Natural killer cell (primary cell): Measurements from ENCODE around the gene RGPD4. TPM values are rescaled to one million over a fixed set of nuclear protein-coding genes. Genes with fewer than 3 reads are reported as not detected.
"Not testable (repeated sequence)": the region's sequence is repeated elsewhere in the genome, so short reads cannot be mapped to it uniquely, and the experiment has no call there.

Experiments used
- ATAC-seq, 3 donors: fragments of 150-1000 bp in 2 of 3; fragments of 200-7000 bp in 1 of 3; cut with Tn5 transposase; 1 replicate in 1 of 3; 2 replicates in 2 of 3; pipeline ENCODE4 v1.10.0; 2021; ENCODE audit warnings: mild to moderate bottlenecking in 2 of 3, moderate library complexity in 2 of 3
- DNase-seq, 2 donors: peaks; one replicate each; pipeline versions ENCODE4 v3.0.0 to v3.0.0-alpha.2; 2013 to 2021; ENCODE audit warnings: mixed read lengths in 1 of 2
- H3K27ac ChIP-seq: one replicate; pipeline ENCODE4 v1.5.1; 2013; ENCODE audit warnings: mild to moderate bottlenecking, low read length
- H3K27me3 ChIP-seq: one replicate; pipeline ENCODE4 v1.6.1; 2013; ENCODE audit warnings: low read length; ENCODE audit not compliant: control insufficient read depth, insufficient read depth
- H3K36me3 ChIP-seq: one replicate; pipeline ENCODE4 v1.6.1; 2013; ENCODE audit warnings: low read length; ENCODE audit not compliant: control insufficient read depth, insufficient read depth
- H3K4me1 ChIP-seq: one replicate; pipeline ENCODE4 v1.6.1; 2013; ENCODE audit warnings: low read length; ENCODE audit not compliant: control insufficient read depth, insufficient read depth
- H3K4me3 ChIP-seq: one replicate; pipeline ENCODE4 v1.5.1; 2013; ENCODE audit warnings: low read length
- H3K9me3 ChIP-seq: one replicate; pipeline ENCODE4 v1.6.1; 2013; ENCODE audit warnings: low read length; ENCODE audit not compliant: control insufficient read depth, insufficient read depth
- H3K27ac Mint-ChIP-seq, 2 donors: one replicate each; pipeline ENCODE4 v1.8.0; 2022; ENCODE audit warnings: mild to moderate bottlenecking in 2 of 2, mixed read lengths in 2 of 2, moderate library complexity in 1 of 2
- H3K27me3 Mint-ChIP-seq, 2 donors: one replicate each; pipeline ENCODE4 v1.8.0; 2022; ENCODE audit warnings: low read depth in 2 of 2, mixed read lengths in 2 of 2
- H3K36me3 Mint-ChIP-seq: one replicate; pipeline ENCODE4 v1.8.0; 2022; ENCODE audit warnings: mixed read lengths
- H3K4me1 Mint-ChIP-seq, 2 donors: one replicate each; pipeline ENCODE4 v1.8.0; 2022; ENCODE audit warnings: mixed read lengths in 2 of 2
- H3K4me3 Mint-ChIP-seq: one replicate; pipeline ENCODE4 v1.8.0; 2022; ENCODE audit warnings: mild to moderate bottlenecking, moderate library complexity, mixed read lengths
- H3K9me3 Mint-ChIP-seq, 2 donors: one replicate each; pipeline ENCODE4 v1.8.0; 2022; ENCODE audit warnings: mixed read lengths in 2 of 2
- CTCF ChIP-seq: fragments of 200-600 bp; IDR thresholded peaks from one replicate; pipeline ENCODE4 v1.8.0; 2022; ENCODE audit warnings: antibody characterized with exemption
- WGBS: methylation state at CpG from one replicate; pipeline ENCODE4 v1.1.7; 2013; ENCODE audit warnings: missing lambda C conversion rate; ENCODE audit not compliant: insufficient coverage; 5-methylcytosine and 5-hydroxymethylcytosine counted together
- intact Hi-C: fragments of 100-400 bp; cut with micrococcal nuclease; formaldehyde crosslinking; loops from one replicate; pipeline ENCODE4 v1.14.2; 2022
- total RNA-seq, 4 donors: library from RNA; stranded (reverse); fragments of 120-200 nt in 1 of 4; gene quantifications; one replicate each; pipeline versions ENCODE4 v1.2.3 to v1.2.4, GENCODE V29; 2013 to 2022

RGPD4 gene
- total RNA-seq, 3 donors from 2014 or later (not counting 1 experiment from before 2014, with no cell fraction given), result 0.21 TPM; not detected in 2

DNA sequence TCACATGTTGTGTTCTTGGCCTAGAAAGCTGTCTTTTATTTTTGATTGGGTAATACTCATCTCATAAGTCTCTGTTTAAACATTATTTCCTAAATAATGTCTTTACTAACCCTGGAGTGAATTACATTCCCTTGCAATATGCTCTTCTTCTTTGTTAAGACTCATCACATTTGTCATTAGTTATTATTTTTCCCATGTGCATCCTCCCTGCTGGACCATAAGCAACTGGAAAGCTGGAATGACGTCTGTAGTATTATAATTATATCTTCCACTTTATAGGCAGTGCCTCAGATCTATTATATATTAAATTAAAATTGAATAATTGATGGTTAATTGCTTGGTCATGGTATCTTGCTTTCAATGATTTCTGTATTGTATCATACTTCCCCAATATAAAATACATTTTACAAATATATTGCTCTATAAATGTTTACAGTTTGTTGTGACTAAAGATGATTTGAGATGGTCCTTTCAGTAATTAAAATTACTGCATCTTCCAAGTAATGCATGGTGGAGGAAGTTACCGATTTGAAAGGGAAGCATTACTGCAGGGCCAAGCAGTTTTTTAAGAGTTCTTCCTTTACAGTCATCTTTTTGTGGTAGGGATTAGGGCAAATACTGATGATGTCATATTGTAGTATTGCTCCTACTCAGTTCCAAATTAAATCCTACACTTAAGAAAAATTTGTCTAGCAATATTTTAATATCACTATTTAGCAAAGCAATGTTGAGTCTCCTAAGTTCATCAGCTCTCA is 2.1 kb upstream of the RGPD4 start:
- no peak for TF ChIP-seq CTCF
- no peak overlapping the region for H3K4me3 ChIP-seq
- ATAC-seq (no peak), DNase-seq (no peak)
- 67% methylated on average over 1 of the region's 2 CpGs for WGBS
- no peak overlapping the region for H3K27ac Mint-ChIP-seq
- no peaks in the 10 kb centered on the region for H3K36me3 ChIP-seq
- H3K9me3 Mint-ChIP-seq, result no peaks in the 10 kb centered on the region
- no peaks in the 10 kb centered on the region for H3K36me3 Mint-ChIP-seq
- no peaks in the 10 kb centered on the region for H3K4me1 Mint-ChIP-seq
- intact Hi-C loops, result no loop called here
- H3K27ac ChIP-seq, result no peak overlapping the region
- no peaks in the 10 kb centered on the region for H3K27me3 ChIP-seq
- H3K4me1 ChIP-seq, result no peaks in the 10 kb centered on the region
- no peaks in the 10 kb centered on the region for H3K27me3 Mint-ChIP-seq
- H3K9me3 ChIP-seq, result no peaks in the 10 kb centered on the region
- no peak overlapping the region for H3K4me3 Mint-ChIP-seq

- Mint-ChIP-seq H3K27me3 (no peaks in the 10 kb centered on the region), H3K27ac (no peak overlapping the region), H3K4me3 (no peak overlapping the region), H3K4me1 (no peaks in the 10 kb centered on the region), H3K9me3 (no peaks in the 10 kb centered on the region), H3K36me3 (no peaks in the 10 kb centered on the region)
- Histone ChIP-seq H3K27me3 (no peaks in the 10 kb centered on the region), H3K27ac (no peak overlapping the region), H3K4me1 (no peaks in the 10 kb centered on the region), H3K36me3 (no peaks in the 10 kb centered on the region), H3K9me3 (no peaks in the 10 kb centered on the region), H3K4me3 (no peak overlapping the region)
- ATAC-seq (no peak), DNase-seq (no peak)
- intact Hi-C loops, result no loop called here
- WGBS, result 100% methylated on average over 2 of the region's 2 CpGs
- TF ChIP-seq CTCF, result no peak
Measured at GRCh38 chr2:107825206-107825563, 1.5 kb upstream of the RGPD4 start.

GRCh38 chr2:107829514-107829913 is 2.8 kb downstream of the RGPD4 start:
- H3K4me3 Mint-ChIP-seq, ATAC-seq, DNase-seq, H3K4me1 Mint-ChIP-seq, H3K27ac Mint-ChIP-seq, H3K27me3 Mint-ChIP-seq, H3K36me3 Mint-ChIP-seq, H3K9me3 Mint-ChIP-seq, intact Hi-C loops, H3K4me3 ChIP-seq, H3K27ac ChIP-seq, H3K27me3 ChIP-seq, H3K4me1 ChIP-seq, H3K36me3 ChIP-seq, H3K9me3 ChIP-seq: not testable (repeated sequence)
- WGBS, result 98% methylated on average over 29 of the region's 46 CpGs

GRCh38 chr2:107833152-107833551 is 6.5 kb downstream of the RGPD4 start:
- H3K4me3 Mint-ChIP-seq, ATAC-seq, H3K36me3 ChIP-seq, DNase-seq, H3K4me1 Mint-ChIP-seq, H3K27ac ChIP-seq, H3K36me3 Mint-ChIP-seq, H3K27me3 Mint-ChIP-seq, H3K9me3 Mint-ChIP-seq, intact Hi-C loops, H3K27me3 ChIP-seq, H3K9me3 ChIP-seq, H3K4me1 ChIP-seq, H3K27ac Mint-ChIP-seq, H3K4me3 ChIP-seq: not testable (repeated sequence)
- WGBS, result 92% methylated on average over 2 of the region's 2 CpGs

DNA sequence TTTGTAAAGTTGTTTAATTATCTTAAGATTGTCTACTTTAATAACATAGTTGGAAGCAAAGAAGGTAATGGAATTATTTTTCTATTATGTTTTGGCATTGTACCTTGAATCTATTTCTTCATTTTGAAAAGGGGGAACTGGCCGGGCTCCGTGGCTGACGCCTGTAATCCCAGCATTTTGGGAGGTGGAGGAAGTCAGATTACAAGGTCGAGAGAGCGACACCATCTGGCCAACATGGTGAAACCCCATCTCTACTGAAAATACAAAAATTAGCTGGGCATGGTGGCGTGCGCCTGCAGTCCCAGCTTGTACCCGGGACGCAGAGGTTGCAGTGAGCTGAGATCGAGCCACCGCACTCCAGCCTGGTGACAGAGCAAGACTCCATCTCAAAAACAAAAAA is 6.9 kb downstream of the RGPD4 start:
- H3K27me3 Mint-ChIP-seq, H3K9me3 ChIP-seq, intact Hi-C loops, H3K27me3 ChIP-seq, H3K4me3 Mint-ChIP-seq, H3K27ac ChIP-seq, H3K9me3 Mint-ChIP-seq, H3K36me3 ChIP-seq, H3K4me1 Mint-ChIP-seq, H3K36me3 Mint-ChIP-seq, DNase-seq, ATAC-seq, H3K4me3 ChIP-seq, H3K27ac Mint-ChIP-seq, H3K4me1 ChIP-seq: not testable (repeated sequence)
- 34% methylated on average over 6 of the region's 11 CpGs for WGBS

DNA sequence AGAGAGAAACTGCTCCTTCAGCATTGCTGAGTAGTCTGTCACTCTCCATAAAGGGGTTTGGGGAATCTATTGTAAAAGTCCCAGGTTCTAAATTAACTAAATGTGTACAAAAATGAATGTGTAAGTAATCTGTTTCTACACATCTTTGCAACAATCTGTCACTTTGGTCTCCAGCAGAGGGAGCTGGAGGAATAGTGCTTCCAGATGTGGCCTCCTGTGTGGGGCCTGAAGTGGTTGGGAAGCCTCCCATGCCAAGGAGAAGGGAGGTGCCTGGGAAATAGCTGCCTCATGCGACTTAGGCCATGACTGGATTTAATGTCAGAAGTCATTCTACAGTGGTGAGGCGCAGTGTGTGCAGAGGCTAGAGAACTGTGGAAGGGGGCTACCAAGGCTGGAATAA is 89.4 kb downstream of the RGPD4 start:
- H3K27me3 Mint-ChIP-seq, H3K27ac Mint-ChIP-seq, H3K36me3 ChIP-seq, H3K4me1 ChIP-seq, H3K27ac ChIP-seq, ATAC-seq, H3K4me3 ChIP-seq, H3K36me3 Mint-ChIP-seq, H3K9me3 Mint-ChIP-seq, DNase-seq, H3K4me3 Mint-ChIP-seq, H3K27me3 ChIP-seq, H3K9me3 ChIP-seq, intact Hi-C loops, H3K4me1 Mint-ChIP-seq: not testable (repeated sequence)
- no CpG with 5 or more reads among the region's 2 CpGs for WGBS
